Left cardiac atrium (tissue), 4 donors: ENCODE measurements around the gene NT5M. TPM values are rescaled to one million over a fixed set of nuclear protein-coding genes. Genes with fewer than 3 reads are reported as not detected.

Experiments used
- ATAC-seq, 2 donors: fragments of 200-7000 bp; cut with Tn5 transposase; one replicate each; pipeline ENCODE4 v1.9.1; 2020; ENCODE audit warnings: mild to moderate bottlenecking in 2 of 2, moderate library complexity in 2 of 2
- DNase-seq: peaks from one replicate; pipeline ENCODE4 v3.0.0-alpha.2; 2020
- intact Hi-C, 2 donors: fragments of 100-400 bp; cut with DNase I; formaldehyde crosslinking; loops; one replicate each; pipeline versions ENCODE4 v1.14.1 to v1.15.1; 2022 to 2023
- total RNA-seq, 2 donors: library from RNA; stranded (reverse); fragmentation: NEBNext Ultra II Directional; extraction: Animal tissue kit (Norgen Biotek cat#: 25700); gene quantifications; one replicate each; pipeline ENCODE4 v1.2.1, GENCODE V29; 2021
- donor health status: DM: no; HTN: yes; CAD: no.
- donor health status: DM: no; HTN: yes; CAD: no; lungs with severe emphysema.
- donor health status: DM: yes; HTN: yes; CAD: no.
- donor health status: Dilated cardiomyopathy.

NT5M gene
- total RNA-seq, 2 donors from 2014 or later, result 5.4 to 8.2 TPM

DNA sequence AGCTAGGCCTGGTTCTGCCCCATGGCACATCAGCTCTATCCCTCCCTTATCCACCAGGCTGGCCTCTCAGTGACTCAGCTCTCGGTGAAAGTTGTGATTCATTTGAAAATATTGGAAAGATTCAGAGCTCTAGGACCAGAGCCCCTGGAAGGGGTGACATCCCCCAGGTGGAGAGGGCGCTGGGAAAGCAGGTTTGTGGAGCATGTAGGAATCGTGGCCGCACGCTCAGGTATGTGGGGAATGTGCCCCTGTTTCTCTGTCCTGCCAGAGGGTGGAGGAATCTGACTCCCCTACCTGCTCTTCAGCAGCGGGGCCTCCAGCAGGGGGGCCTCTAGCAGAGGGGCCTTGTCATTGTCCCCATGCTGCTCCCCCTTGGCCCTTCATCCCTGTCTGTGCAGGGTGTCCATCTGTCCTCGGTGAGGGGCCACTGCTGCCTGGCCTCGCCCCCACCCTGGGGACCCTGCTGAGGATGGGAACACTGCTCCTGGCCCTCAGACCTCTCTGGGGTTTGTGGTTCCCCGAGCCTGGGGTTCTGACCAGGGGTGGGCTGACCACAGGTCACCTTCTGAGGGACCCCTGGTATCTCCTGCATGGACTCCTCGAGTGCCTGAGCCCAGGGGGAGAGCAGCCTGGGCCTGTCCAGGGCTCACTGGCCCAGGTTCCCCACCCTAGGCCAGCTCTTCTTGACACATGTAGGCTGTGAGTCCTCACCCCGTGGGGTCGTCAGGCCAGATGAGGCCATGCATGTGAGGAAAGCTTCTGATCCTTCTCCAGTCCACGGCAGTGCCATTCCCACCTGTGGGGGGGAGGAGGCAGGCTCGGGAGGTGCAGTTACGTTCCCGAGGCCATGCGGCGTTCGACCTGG, 47.5 kb downstream of the NT5M start:
- intact Hi-C loops, result loop anchor here (5.0 to 10.0 kb wide), 2 partner anchors 94 to 142 kb away; no protein-coding TSS in a partner anchor
- ATAC-seq, result no peak
- no peak for DNase-seq

DNA sequence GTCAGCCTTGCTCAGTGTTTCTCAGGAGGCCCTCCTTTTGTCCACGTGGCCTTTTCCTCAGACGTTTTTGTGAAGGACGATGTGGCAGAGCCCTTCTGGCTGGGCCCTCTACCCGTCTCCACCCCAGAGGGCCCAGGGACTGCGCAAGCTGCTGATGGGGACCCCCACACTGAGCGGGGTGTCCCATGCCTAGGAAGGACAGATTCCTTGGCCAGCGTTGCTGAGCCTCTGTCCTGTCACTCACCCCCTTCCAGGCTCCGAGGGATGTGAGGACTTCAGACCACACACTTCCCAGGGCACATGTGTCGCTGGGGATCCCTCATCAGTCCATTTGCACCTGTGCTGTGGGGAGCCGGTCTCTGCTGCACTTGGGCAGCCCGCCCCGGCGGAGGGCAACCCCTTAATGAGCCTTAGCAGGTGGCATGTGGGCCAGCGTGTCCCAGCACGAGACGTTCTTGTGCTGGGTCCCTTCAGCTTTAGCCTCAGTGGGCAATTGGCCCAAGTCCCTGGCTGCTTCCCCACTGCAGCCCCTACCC, 48.3 kb downstream of the NT5M start:
- DNase-seq (no peak), ATAC-seq (no peak)
- intact Hi-C loops, result loop anchor here (5.0 to 10.0 kb wide), 2 partner anchors 93 to 141 kb away; no protein-coding TSS in a partner anchor

DNA sequence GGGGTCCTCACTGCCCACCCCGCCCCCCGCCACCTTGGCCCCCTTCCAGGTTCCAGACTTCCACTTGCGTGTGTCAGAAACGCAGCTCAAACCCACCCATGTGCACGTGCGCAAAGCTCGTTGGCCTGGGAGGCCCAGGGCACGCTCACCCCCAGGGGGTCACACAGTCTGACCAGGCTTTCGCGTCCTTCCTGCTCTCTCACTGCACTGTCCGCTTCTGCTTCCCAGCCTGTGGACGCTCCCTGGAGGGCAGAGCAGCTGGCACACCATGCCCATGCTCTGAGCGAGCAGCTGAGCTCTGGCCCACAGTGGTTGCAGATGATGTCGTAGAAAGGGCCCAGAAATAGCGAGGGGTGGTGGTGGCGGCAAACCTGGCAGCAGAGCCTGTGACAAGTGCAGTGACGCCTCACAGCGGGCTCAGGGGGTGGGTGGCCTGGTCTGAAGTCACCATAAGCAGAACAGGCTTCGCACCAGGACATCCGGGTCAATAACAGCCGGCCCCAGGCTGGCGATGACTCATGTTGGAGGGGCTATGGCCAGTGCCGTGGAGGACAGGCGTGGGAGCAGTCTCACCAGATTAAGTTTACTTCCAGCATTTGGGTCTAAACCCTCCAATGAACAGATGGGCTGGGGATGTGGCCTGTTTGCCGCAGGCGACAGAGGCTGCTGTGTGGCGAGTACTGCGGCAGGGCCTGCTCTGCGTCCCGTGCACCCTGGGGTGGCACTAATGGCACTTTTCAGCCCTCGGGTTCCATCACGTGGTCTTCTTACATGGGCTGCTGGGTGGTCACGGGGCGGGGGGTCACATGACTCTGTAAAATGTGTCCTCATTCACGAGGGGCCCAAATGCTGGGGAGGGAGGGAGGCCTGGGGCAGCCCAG, 49.0 kb downstream of the NT5M start:
- intact Hi-C loops, result loop anchor here (5.0 to 10.0 kb wide), 2 partner anchors 93 to 140 kb away; no protein-coding TSS in a partner anchor
- peak; percentile 80 for DNase-seq
- peak; percentile 72 to 83 for ATAC-seq

DNA sequence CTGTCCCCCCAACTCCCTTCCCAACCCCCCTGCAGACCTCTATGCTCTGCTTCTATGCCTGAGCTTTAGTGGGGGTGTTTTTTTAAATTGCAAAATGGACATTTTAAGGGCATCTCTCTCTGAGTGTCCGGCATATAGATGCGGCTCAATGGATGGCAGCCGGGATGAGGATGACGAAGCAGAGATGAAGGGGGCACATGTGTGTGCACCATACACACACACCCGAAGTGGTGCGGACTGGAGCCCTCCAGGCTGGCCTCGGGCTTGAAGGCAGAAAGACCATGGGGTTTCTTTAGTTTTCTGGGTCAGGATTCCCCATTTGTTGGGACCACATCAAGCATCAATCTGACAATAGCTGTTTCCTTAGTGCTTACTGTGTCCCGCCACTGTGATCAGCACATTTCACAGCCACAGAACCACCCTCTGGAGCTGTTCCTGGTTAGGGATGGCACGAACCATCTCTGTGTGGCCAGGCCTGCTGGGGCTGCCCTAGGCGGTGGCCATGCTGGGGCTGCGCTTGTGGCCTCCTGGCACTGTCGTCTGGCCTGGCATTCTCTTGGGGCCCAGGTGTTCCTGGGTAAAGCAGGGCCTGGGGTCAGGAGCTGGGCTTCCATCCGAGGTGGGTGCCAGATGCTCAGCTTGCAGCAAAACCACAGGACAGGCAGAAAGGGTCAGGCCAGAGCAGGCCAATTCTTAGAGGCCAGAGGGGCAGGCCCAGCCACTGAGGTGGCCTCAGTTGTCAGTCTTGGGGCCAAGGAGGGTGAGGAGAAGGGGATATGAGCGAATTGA, 49.9 kb downstream of the NT5M start:
- intact Hi-C loops, result loop anchor here (5.0 to 10.0 kb wide), 2 partner anchors 92 to 139 kb away; no protein-coding TSS in a partner anchor
- ATAC-seq, result no peak
- DNase-seq, result no peak

DNA sequence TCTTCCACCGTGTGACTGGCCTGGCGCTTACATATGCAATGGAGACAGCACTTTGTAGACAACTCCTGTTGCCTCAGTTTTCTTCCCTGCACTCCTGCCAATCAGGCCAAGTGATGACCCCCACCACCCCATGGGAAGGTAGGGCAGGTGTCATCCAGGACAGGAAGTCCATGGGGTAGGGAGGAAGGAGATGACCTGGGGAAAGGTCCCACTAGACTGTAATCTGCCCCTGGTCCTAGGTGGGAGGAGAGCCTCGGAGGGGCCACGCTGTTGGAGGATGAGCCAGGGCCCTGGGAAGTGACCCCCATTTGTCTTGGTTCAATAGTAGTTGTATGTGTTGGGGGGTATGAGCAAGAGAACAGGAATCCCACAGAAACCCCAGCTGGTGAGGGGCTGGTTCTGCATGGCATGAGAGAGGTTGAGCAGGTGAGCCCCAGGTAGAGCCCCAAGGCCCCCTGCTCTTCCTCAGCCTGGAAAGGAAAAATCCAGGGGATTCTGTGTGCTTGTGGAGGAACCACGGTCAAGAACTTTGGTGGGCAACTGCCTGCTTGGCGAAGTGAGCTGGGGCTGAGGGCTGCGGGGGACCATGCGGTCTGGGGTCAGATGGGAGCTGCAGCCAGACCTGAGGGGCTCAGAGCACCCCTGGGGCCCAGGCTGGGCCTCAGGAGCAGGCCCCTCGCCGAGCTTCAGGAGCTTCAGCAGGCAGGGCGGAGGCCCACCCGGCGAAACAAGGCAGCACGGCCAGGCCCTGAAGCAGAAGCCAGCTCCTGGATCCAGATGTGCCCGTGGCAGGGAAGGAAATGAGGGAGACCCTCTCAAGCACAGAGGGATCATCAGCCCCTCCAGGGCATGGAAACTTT, 50.7 kb downstream of the NT5M start:
- no peak for DNase-seq
- no peak for ATAC-seq
- intact Hi-C loops, result loop anchor here (2.0 to 10.0 kb wide), 5 partner anchors 91 to 291 kb away; no protein-coding TSS in a partner anchor

DNA sequence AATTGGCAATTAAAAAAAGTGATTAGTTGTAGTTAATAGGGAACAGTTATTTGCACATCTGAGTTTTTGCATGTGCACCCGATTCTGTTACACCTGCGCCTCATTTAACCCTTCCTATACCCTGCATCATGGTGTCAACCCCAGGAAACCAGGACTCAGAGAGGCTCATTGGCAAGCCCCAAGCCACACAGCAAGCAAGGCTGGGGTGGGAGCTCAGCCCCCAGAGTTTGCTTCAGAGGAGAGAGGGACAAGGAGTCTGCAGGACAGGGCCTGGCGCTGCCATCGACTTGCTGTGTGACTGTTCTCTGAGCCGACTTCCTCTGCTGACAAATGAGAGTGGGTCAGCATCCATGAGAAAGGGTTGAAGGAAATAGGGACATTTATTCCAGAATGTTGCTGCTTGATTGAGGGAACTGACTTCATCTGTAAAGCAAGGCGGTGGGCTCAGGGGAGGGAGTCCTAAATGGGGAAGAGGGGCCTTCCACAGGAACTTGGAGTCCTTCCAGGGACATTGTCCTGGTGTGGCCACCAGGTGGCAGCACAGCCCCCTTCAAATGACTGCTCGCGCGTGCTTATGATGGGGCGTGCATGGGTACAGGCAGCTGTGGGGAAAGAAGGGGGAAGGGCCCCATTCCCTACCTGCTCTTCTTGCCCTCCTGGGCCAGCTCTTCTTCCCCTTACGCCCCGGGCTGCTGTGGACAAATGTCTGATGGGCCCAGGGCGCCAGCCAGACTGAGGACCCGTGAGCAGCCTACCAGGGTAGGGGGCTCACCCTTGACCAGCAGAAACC, 51.6 kb downstream of the NT5M start:
- ATAC-seq (peak; percentile 44 to 48), DNase-seq (peak; percentile 70)
- intact Hi-C loops, result loop anchor here (2.0 to 10.0 kb wide), 6 partner anchors 90 to 290 kb away; partner anchors contain the start of gene RASD1 (in 1 of the 2)

DNA sequence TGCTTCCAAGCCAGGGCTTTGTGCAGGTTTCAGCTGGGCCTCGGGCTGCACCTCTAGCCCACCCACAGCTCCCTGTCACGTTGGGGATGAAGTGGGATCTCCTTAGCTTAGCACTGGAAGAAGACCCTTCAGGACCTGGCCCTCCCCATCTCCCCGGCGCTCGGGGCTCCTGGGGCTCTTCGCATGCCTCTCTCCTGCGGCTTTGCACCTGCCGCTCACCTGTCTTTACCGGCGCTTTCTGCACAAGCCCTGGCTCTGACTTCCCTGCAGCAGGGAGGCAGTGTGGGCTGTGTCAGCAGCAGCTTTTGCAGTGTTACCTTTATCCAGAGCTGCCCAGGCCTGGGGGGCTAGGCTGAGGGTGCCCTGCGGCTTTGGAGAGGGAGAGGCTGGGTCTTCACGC, 52.3 kb downstream of the NT5M start:
- ATAC-seq (no peak), DNase-seq (no peak)
- intact Hi-C loops, result loop anchor here (2.0 to 10.0 kb wide), 5 partner anchors 89 to 289 kb away; partner anchors contain the start of gene RASD1 (in 1 of the 2)

DNA sequence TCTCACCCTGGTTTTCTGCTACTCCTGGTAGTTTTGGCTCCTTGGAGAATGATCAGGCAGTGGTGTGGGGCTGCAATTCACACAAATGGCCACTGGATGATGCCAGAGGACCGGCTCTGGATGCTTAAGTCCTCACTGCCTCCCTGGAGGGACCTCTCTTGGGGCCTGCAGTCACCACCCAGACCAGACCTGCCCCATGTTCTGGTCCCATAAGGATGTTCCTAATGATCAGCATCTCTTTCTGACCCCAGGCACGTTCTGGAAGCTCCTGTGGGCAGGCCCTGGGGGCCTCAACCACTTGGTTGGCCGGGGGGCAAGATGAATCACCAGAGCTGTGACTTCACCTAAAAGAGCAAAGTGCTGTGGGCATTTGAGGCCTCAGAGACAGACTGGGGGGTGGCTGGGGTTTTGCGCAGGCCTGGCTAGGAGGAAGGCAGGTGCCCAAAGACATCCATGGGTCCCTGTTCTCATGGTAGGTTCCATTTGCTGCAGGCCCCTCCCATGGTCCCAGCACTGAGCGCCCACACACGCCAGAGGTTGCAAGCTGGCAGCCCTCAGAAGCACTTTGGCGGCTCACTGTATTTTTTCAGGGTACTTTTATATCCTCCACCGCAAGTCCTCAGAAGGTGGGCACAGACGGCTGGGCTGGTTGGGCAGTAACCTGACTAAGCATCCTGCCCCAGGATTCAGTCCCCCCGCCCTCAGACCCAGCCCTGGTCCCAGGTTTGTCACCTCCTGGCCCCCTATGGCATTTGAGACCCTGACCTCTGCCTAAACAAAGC, 53.2 kb downstream of the NT5M start:
- DNase-seq, result peak; percentile 80
- peak; percentile 73 to 79 for ATAC-seq
- intact Hi-C loops, result loop anchor here (1.0 to 10.0 kb wide), 4 partner anchors 88 to 286 kb away; partner anchors contain the start of gene RASD1 (in 1 of the 2)

DNA sequence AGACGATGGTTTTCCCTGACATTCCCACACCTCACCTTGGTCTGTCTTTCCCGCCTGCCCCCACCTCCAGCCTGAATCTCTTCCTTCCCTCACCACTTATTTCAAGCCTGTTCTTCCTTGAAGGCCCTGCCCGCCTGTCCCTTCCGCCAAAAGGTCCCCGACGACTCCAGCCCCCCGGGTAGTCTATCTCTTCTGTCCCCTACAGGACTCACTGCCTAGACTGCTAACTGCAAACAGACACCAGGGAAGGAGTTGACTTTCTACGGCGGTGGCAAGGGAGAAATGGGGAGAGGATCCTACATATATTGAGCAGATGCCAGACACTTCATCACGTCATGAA, 53.7 kb downstream of the NT5M start:
- DNase-seq, result no peak
- intact Hi-C loops, result loop anchor here (1.0 to 10.0 kb wide), 4 partner anchors 88 to 285 kb away; partner anchors contain the start of gene RASD1 (in 1 of the 2)
- no peak for ATAC-seq

DNA sequence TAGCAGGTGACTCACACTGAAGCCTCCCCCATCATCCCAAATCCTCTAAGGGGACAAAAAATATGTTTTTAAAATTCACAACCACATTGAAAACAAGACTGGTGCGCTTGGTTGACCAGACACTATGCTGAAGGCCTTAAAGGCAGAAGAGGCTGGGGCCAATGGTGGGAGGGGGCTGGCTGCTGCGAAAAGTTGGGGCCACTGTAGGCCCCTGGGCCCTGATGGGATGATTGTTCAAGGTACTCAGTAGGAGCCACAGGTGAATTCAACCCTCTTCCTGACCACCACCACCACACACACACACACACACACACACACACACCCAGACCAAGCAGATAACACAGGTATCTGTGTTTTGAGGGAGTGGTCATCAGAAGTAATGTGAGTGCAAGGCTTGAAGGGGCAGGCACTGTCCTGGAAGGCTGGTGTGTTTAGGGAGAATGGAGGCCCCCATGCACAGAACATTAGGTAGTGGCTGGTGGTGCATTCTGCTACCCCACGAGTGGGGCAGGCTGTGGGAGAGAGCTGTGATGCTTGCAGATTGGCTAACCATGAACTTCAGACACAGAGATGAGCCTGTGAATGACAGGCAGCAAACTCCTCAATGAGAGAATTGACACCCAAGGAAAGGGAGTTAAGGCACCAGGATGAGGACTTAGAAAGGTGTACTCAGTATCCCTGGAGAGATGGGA, 55.0 kb downstream of the NT5M start:
- DNase-seq (no peak), ATAC-seq (no peak)
- intact Hi-C loops, result loop anchor here in 1 of 2 donors (5.0 to 10.0 kb wide), 2 partner anchors 87 to 139 kb away; partner anchors contain the start of gene RASD1

DNA sequence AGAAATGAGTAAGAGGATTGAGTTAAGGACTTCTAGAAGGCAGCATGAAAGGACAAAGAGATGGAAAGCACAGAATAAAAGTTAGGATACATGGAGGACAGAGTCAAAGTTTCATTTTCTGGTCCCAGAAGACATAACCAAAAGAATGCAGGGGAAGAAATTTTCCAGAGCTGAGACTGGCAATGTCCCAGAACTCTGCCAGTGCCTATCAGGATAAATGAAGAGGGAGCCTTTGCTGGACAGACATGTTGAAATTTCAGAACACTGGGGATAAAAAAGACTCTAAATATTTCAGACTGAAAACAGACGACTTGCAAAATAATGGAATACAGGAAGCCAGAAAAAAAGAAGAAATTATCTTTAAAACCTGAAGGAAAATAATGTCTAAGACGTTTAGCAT, 55.7 kb downstream of the NT5M start:
- intact Hi-C loops, result loop anchor here in 1 of 2 donors (5.0 to 10.0 kb wide), 2 partner anchors 86 to 138 kb away; partner anchors contain the start of gene RASD1
- no peak for ATAC-seq

DNA sequence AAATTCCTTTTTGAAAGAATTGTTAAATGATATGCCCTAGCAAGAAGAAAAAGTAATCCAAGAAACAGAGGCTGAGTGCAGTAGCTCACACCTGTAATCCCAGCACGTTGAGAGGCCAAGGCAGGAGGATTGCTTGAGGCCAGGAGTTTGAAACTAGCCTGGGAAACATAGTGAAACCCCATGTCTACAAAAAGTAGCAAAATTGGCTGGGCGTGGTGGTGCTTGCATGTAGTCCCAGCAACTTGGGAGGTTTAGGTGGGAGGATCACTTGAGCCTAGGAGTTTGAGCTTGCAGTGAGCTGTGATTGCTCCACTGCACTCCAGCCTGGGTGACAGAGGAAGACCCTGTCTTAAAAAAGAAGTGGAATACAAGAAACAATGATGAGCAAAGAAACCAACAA, 56.1 kb downstream of the NT5M start:
- no peak for ATAC-seq
- intact Hi-C loops, result loop anchor here in 1 of 2 donors (5.0 to 10.0 kb wide), 2 partner anchors 86 to 138 kb away; partner anchors contain the start of gene RASD1

More for the DNA sequence above, 55.7 kb downstream of the NT5M start:
- DNase-seq, result no peak

DNA sequence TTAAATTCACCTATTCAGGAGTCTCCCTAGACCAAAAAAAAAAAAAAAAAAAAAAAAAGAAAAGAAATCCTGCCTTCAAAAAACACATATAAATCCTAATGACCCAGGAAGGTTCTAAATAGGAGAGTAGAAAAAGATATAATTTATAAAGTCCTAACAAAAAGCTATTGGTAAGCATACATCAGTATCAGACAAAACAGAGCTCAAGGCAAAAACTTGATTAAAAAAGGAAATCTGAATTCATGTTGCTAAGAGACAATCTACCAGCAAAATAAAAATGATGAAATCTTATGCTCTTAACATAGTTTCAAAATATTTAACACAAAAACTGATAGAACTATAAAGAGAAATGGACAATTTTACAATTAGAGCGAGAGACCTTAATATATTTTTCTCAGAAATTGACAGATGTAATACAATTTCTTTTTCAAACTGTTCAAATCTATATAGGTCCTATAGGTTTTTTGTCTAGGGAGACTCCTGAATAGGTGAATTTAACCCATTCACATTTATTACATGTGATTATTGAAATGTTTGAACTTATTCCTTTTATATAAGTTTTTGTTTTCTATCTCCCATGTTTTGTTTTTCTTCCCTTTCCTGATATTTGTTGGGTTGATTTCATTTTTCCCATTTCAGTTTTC, 57.0 kb downstream of the NT5M start:
- intact Hi-C loops, result loop anchor here in 1 of 2 donors (10.0 kb wide), 1 partner anchor 115 kb away; the partner anchor contains the start of gene MED9
- ATAC-seq (no peak), DNase-seq (no peak)

More for the DNA sequence above, 56.1 kb downstream of the NT5M start:
- no peak for DNase-seq

DNA sequence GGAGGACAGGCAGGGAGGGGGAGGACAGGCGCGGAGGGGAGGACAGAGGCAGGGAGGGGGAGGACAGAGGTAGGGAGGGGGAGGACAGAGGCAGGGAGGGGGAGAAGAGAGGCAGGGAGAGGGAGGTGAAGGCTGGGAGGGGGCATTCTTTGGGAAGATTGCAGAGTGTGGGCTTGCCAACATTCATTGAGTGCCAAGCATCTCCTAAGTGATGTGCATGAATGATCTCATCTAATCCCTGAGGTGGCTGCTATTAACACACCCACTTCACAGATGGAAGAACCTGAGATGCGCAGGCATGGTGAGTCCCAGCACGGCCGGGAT, 58.3 kb downstream of the NT5M start:
- ATAC-seq (no peak), DNase-seq (no peak)
- intact Hi-C loops, result loop anchor here in 1 of 2 donors (10.0 kb wide), 1 partner anchor 113 kb away; the partner anchor contains the start of gene MED9
